Stimulated activated CD8-positive, alpha-beta memory T cell treated with anti-CD3 and anti-CD28 coated beads, Interleukin-7, amount 100 ng/mL, for 48 hours (primary cell): ENCODE measurements around the gene MAP2K3.

Experiments used
- DNase-seq, 2 donors: peaks; one replicate each; pipeline ENCODE4 v3.0.0-alpha.2; 2020; ENCODE audit warnings: low read depth in 1 of 2; ENCODE audit errors: extremely low read depth in 1 of 2

The MAP2K3 gene

DNA sequence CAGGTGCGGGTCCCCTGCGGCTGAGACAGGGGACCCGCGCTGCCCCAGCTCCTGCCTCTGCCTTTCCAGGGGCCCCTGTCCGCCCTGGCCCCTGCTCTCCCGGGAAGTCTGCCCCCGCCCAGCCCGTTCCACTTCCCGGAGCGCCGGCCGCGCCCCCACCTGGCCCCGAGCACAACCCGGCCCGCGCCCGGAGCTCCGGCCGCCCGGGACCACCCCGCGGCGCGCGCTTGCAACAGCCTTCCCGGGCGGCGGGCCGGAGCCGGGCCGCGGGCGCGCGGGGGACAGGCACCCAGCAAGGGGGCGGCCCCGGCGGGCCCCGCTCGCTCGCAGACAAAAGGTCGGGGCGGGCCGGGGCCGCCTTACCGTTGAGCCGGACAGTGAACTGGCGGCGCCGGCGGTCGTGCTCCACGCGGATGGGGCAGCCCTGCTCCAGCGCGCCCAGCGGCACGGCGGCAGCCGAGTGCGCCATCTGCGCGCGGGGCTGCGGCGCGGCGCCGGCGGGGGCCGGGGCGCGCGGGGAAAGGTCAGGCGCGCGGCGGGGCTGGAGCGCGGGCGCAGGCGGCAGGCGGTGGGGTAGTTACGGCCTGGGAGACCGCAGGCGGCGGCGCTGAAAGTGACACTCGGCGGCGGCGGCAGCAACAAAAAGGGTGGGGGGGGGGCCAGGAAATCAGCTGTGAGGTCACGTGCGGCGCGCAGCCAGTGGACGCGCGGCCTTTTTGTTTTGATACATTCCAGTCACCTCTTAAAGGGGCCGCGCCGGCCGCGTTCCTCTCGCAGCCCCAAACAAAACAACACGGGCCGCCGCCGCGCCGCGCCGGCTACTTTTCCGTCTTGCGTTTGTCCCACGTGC is 31.5 kb upstream of the MAP2K3 start, which contains the start of gene NATD1:
NATD1 (minus strand) TSS at position 615 of the 850 bp plus-strand sequence; CDS start at position 469, 146 bp downstream.
- DNase-seq, result peak; percentile 52 to 61

DNA sequence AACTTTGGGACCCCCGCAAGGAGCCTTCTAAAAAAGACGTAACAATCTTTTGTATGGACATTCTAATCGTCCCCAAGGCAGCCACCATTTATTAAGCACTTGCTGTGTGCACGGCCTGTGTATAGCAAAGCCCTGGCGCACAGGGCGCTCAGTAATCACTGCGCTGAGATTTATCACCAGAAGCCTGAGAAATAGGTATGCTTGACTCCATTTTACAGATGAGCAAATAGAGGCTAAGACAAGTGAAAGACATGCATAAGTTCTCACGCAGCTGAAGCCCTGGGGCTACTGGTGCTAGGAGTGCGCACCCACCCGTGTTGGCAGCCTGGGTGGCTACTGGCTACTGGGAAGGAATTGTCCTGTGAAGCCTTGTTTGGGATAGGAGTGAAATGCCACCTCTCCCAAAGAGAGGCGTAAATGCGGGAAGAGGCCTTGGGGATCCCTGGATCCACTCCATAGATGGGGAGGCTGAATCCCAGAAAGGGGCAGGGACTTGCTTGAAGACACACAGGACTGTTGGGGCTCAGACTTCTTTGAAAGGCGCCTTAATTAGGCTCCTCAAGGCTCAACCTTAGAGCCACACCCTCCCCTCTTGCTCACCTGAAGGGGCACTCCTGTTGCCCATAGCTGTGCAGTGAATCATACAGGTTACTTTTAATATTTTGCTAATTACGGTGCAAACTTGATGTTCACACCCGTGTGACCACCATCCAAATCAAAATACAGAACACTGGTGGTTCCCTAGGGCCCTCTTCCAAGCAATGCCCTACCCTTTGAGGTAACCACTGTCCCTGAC is 30.7 kb upstream of the MAP2K3 start:
- no peak for DNase-seq

DNA sequence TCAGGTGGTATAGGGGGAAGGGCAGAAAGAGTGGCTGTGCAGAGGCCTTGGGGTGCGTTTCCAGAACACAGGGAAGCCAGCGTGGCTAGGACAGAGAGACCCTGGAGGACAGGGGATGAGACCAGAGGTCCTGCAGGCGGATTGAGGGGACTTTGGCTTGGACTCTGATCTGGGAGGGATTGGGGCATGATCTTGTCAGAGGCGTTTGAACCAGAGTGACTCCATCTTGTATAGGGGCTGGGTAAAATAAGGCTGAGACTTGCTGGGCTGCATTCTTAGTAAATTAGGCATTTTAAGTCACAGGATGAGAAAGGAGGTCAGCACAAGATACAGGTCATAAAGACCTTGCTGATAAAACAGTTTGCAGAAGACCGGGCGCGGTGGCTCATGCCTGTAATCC is 25.9 kb upstream of the MAP2K3 start:
- DNase-seq, result no peak

DNA sequence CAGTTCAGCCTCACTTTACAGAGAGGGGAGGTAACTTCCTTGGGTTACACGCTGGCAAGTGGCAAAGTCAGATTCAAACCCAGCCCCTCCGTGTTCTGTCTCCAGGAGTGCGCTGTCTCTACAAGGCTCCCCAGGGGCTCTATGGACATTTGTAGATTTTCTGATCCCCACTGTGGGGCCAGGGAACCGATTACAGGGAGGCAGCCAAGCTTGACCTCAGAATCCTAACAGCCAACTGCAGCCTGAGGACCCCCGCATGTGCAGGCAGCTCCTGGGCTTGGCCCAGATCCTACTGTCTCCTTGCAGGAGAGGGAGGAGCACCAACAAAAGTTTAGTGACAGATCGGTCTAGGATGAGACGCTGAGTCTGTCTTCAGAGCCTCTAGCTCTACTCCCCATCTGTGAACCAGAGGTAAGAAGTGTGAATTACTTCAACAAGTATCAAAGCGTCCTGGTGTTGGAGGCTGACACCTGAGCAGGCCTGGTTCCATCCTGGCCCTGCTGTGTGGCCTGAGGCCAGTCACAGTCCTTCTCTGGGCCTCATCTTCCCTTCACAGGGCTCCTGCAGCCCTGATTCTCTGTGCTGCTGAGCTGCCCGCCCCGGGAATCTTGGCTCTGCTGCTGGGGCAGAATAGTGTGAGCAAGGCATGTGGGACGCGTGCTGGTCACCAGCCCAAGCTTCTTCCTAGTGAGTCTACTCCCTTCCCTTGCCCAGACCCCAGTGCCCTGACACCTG is 22.1 kb upstream of the MAP2K3 start:
- DNase-seq, result no peak

DNA sequence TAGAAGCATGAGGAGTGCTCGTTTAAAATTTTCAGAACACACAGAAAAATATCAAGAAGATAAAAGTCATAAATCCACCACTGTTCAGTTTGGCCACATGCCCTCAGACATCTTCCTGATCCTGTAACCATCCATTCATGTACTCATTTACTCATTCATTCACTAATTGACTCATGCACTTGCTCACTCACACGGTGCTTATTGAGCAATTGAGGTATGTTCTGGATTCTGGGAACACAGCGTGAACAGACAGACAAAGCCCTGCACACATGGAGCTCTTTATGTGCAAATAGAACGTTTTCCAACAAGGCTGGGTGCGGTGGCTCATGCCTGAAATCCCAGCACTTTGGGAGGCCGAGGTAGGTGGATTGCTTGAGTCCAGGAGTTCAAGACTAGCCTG is 21.1 kb upstream of the MAP2K3 start:
- no peak for DNase-seq

DNA sequence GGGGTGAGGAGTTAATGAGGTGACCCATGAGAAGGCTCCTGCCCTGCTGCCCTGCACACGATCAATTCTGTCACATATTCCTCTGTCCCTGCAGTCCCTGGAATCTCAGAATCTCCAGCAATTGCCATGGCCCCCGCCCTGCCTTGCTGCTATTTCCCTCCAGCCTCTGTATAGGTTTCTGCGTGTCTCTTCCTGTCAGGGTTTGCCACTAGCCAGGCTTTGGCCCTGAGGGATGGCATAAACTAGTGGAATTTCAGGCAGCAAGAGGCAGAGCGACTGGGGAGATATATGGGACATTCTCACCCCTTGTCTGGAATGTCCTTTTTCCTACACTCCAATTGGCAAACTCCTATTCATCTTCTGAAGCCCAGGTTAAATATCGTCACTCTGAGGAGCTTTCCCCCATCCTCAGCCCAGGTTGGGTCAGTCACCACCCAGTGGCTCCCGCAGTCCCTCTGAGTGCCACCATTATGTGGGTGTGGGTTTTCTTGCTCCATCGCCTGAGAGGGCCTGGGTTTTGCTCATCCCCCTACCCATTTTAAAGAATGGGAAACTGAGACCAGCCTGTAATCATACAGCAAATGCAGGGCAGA is 15.8 kb upstream of the MAP2K3 start:
- DNase-seq, result no peak

DNA sequence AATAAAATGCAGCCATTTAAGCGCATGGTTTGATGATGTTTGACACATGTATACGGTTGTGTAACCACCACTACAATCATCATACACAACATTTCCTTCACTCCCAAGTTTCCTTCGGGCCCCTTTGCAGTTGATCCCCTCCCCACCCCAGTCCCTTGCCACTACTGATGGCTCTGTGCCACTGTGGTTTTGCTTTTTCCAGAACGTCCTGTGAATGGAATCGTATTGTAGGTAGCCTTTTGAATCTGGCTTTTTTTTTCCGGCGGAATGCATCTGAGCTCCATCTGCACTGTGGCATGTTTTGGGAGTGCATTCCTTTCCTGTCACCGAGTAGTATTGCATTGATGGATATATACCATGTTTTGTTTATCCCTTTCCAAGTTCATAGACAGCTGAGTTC is 15.1 kb upstream of the MAP2K3 start:
- no peak for DNase-seq

DNA sequence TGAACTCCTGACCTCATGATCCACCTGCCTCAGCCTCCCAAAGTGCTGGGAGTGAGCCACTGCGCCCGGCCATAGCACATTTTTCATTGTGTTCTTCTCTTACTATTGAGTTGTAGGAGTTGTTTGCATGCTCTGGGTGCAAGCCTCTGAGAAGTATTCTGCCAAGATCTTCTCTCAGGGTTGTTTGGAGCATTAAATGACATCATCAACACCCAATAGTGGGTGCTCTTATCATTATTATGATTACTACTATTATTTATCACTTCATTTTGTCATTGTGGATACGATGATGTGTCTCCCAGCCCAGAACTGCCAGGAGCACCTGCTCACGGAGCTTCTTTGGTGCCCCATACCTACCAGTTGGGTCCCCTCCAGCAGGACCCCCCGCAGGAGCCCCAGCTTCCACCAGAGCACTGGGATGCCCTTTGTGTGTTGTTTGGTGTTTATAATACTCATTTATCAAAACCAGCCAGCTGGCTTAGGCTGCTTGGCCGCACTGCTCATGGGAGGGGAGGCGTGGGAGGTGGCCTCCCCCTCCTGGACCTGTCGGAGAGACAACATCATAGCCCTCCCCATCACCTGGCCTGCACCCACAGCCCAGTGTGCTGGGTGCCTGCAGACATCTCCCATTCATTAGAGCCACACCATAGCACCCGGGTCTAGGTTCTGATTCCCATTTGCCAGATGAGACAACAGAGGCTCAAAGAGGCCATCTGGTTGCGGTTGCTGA is 12.9 kb upstream of the MAP2K3 start:
- no peak for DNase-seq

DNA sequence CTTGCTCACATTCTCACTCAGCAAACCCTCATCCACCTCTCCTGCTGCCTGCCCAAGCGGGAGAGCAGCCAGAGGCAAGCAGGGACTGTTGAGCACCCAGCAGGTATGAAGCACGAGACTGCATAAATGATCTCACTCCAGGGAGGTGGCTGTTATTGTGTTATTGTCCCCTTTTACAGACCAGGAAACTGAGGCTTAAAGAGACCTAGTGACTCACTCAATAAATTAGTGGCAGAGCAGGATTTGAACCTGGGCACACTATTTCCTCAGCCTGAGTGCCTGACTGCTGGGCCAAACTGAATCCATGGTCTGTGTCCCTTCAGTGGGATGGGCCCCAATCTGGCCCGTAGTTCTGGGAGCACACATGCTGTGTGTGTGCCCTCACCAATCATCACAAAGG is 12.3 kb upstream of the MAP2K3 start:
- DNase-seq, result no peak

DNA sequence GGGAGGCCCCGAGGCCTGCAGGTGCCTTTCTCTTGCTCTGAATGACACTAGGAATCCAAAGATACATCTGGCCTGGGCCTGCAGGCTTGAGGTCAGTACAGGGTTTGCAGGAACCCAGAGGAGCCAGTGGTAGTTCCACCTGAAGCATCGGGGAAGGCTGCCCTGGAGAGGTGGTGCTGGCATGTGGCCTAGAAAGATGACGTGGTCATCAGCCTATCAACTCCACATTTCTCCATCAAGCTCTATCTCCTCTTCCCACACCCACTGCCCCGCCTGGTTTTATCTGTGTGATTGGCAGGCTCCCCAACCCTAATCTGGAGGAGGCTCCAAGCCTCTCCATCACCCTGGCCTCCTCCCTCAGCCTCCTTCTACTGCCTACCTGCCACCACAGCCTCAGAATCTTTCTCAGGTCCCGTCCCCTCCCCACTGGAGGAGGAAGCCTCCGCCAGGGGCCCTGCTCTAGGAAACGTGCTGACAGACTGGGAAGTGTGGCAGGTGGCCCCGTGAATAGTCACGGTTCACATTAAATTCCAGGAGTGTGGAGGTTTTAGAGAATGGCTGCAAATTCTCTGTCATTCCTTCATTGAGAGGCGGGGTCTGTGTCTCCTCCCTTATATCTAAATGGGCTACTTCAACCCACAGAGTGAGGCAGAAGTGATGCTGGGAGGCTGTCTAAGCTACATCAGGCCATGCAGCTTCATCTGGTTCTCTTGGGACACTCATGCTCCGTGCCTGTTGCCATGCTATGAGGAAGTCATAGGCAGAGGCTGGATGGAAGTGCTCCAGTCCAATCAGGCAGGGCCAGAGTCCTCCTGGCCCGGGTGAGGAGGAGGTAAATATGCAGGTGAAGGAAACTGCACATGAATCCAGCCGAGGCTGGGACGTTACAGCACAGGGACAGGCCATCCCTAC is 11.4 kb upstream of the MAP2K3 start:
- no peak for DNase-seq

DNA sequence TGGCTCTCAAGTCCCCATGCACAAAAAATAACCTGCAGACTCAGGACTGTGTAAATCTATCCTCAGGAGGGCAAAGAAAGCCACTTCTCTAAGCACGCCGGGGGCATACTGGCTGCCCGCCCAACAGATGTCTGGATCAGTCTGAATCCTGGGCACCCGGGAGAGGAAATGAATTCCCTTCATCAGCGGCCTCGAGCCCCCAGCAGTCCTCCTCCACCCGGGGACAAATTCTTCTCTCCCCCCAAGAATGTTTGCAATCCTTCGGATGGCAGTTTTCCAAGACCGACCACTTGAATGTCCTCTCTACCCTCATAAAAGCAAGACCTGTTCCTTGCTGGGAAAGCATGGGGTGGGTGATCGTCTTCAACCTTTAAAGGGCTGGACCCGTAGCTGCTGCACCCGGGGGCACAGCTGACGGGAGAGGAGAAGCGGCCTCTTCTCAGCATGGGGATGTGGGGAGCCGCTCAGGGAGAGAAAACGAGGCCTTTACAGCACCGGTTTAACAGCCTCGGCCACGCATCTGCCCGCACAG is 9.4 kb upstream of the MAP2K3 start:
- no peak for DNase-seq

DNA sequence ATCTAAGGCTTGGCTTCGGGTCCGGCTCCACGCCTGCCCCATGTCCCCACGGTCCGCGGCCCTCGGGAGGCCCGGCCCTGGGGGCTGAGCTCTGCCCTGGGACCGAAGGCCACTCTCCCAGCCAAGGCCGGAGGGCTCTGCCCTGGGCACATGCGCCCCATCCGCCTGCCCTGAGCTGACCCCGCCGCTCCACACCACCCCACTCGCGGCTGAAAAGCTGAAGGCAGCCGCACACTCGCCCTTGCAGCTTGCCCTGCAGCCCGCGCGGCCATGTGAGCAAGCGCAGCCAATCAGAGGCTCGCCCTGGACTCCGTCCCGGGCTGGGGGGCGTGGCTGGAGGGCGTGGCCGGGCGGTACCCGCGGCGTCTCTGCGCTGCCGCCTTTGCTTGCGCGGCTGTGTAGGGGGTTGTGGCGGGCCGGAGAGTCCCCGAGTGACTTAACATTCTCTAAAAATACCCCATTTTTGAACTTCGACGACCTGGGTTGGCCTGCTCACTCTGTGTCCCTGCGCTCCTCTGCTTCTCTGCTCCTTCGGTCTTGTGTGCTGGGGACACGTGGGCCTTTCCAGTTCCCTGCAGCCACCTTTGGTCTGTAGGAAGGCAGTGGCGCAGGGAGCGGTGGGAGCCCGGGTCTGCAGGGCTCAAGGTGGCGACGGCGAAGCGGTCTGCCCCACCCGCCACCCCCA is 8.8 kb upstream of the MAP2K3 start:
- peak; percentile 92 to 94 for DNase-seq

DNA sequence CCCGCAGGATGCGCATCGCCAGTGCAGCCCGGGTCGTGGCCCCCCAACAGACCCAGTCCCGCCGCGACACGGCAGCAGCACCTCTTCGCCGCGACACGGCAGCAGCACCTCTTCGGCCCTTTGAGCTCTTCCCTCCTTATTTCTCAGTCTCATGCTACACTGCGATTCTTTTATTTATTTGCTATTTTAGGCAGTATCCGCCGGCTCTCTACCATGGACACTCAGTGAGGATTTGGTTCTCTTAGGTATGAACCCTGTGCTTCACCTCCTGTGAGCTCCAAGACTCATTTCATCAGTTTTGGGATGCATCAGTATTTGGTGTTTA is 8.3 kb upstream of the MAP2K3 start:
- DNase-seq, result no peak

DNA sequence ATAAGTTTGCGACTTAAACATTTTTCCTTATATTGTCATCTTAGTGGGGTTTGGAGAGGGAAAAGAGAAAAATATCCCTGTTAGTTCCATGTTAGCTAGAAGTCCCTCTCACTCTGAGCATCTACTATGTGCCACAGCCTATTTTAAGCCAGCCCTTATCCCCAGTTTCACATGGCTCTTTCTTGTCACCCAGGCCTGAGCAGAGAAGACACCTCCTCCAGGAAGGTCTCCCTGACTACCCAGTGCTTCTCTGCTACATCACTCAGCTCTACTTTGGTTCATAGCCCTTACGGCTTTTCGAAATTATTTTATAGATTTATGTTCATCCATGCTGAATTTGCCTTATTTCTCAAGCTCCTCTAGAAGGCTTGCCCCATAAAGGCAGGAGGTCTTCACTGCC is 7.2 kb upstream of the MAP2K3 start:
- DNase-seq, result no peak

DNA sequence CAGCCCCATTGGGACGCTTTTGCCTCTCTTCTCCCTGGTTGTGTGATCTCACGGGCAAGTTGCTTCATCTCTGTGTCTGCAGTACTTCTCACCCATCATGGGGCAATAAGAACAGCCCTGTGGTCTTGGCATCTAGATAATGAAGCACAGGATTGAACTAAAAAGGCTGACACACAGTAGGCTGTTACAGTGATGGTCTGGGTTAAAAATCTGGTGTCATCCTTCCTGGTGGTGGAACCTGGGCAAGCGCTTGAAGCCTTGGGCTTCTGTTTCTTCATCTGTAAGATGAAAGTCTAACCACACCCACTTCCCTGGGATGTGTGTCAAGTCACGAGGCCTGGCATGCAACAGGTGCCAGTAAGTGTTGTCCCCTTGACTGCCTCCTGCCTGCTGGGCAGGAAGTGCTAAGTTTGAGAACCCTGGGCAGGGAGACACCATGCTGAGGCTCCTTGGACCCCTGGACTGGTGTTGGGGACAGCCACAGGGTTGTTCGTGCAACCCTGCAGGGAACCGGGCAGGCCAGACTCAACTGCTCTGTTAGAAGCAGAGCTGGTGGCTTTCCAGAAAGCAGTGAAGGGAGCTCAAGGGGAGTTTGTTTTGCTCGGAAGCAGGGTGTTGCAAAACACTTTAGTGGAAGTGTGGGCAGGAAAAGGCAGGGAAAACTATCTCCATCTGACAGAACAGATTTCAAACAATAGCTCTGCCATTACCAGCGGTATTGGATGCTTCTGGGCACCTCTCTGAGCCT is 5.9 kb upstream of the MAP2K3 start:
- DNase-seq, result no peak

DNA sequence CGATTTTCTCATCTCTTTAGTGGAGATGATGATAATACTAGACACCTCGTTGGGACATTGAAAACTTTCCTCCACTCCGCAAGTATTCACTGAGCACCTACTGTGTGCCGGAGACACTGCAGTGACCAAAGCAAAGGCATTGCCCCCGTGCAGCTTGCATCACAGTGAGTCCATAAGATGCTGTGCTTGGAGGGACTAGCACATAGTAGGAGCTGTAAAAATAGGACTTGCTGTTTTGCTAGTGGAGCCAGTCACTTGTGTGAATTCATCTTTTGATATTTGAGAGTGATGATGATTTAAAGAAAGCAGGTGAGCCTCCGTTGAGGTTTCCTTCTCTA is 5.3 kb upstream of the MAP2K3 start:
- DNase-seq, result no peak

DNA sequence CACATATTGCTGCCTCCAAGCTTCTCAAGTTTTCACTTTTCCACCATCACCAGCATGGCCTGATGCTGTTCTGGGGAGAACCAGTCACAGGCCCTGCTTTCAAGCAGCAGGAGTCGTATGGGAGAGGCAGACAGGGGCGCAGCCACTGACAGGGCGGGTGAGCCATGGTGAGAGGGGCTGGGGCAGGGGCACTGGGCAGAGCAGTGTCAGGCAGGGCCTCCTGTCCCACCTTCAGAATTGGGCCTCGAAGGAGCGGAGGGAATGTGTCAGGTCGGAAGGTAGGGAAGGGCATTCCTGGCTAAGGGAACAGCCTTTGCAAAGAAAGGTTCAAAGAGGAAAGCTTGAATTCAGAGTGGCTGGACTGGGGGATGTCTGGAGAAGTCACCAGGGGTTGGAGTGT is 4.9 kb upstream of the MAP2K3 start:
- no peak for DNase-seq

DNA sequence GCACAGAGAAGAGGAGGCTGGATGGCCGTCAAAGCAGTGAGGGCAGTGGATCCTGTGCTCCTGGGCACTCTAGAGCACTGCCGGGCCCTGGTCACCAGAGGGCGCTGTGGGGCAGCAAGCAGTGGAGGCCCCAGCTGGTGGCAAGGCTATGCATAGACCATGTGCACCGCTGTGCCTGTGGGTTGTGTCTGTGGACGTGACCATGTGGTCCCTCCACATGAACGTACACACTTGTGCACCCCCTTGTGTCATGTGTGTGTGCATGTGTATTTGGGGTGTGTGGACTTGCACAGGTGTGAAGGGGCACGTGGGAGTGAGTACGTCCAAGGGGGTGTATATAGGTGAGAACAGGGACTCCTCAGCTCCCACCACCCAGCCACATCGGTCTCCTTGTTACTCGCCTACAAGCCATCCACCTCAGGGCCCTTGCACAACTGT is 4.4 kb upstream of the MAP2K3 start:
- peak; percentile 73 to 82 for DNase-seq
